HG03196 (cell line): ENCODE measurements around the gene MNX1.

ENCODE experiments used
- ATAC-seq: cut with Tn5 transposase; IDR thresholded peaks from one replicate; pipeline ENCODE4 v1.9.1; 2021; ENCODE audit not compliant: unreplicated experiment

MNX1 gene

DNA sequence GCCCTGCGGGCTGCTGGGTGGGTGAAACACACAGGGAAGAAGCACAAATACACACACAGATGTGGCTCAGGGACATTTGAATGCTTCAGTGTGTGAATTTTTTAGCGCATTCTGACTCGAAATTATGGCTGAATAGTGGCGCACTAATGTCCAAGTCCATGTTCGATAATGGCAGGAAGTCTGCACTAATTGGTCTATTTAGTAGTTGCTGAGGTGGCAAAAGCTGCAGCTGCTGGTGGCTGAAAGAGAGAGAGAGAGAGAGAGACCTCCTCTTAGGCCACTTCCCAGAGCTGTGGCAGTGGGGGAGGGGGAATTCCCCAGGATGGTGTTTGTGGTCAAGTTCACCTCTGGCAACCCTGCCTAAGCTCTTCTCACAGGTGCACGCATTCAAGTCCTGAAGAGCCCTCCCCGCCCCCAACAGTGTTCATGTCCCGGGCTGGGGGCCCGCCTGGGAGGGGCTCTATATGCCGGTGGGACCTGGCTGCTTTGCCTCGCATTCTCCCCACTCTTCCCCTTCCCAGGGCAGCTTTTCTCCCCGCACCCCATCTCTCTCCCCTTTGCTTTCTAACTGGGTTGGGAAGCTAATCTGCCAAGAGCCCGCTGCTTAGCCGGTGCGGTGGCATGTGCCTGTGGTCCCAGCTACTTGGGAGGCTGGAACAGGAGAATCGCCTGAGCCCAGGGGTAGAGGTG, 6.0 kb upstream of the MNX1 start:
- peak; percentile 62 for ATAC-seq

DNA sequence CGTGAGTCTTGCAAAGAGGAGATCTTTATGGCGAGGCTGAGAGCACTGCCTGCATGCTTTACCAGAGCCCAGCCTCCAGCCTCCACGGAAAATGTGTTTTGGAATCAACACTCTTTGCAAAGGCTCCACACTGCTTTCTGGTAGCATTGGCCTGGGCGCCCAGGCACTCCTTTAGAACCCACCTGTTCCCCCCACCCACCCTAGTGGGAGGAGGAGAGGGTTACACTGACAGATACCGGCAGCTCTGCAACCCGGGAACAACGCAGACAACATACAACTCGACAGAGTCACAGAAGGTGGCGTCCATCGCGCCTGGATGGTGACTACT, 5.5 kb upstream of the MNX1 start:
- no peak for ATAC-seq

DNA sequence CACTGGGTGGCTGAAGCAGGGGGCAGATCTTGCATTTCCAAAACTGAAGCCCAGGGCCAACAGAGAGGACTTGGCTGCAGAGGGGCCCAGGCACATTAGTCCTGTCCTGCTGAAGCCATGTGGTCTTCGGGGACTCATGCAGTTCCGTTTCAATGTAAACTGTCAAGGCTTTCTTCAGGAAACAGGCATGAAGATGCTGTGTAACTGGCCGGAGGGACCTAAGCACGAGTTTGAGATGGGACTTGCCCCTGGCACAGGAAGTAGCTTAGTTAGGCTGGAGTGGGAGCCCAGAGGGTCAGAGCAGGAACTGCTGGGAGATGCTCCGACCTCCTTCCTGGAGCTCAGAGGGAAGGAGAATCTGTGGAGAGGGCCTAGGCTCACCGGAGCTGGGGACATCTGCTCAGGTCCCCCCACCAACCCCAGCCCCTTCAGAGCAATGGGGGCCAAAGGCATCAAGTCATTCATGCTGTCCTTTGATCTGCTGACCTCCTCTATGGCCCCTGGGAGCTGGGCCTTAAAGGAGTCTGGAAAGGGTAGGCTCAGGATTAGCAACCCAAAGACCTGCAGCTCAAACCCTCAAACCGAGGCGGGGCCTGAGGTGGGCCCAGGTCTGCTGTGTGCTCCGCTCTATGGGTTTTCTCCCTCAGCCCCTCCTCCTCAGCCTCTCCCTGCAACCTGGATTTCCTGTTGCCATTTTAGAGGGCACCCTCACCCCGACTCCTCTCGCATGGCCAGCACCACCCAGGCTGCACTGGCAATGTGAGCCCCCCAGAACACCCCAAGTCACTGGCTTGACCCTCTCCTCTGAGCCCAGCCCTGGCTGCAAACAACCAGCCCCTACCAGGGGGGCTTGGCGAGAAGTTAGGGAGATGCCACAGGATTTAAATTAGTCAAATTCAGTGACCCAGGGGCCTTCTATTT, 4.4 kb upstream of the MNX1 start:
- no peak for ATAC-seq

DNA sequence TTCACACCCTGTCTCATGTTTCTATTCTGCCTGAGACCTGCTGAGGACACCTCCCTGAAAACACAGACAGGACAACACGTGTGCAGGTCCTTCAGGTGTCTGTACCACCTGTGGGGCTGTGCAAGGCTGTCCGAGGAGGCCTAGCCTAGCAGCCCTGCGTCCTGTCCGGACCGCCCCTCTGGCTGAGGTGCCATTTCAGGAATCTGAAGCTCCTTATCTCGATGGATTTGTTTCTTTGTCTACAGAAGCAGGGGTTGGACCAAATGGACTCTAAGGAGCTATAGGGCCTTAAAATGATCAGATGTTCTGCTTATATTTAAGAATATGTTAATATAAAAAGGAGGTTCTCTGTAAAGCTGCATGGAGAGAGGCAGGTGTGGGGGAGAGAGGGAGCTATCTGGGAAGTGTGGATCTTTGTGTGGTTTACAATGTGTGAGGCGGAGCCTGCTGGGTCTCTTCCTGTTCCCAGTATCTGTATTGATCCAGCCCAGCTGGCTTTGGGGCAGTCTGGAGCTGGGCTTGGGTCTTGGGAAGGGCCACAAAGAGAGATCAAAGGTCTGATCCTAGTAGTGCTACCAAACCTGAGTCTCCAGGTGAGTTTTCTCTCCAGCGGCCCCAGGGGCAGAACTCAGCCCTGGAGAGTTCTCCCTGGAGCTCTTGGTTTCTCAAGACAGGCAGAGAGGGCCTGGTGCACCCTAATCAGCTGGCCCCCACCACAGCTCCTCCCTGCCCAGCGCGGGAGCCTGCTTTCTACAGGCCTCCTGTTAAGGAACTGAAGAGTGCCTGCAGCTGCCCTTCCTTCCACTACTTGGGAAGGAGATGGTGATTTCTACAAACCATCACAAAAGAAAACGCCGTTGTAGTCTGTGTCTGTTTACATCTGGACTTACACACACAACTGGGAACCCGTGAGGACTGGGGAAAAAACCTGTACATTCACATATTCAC, 3.4 kb upstream of the MNX1 start:
- no peak for ATAC-seq

DNA sequence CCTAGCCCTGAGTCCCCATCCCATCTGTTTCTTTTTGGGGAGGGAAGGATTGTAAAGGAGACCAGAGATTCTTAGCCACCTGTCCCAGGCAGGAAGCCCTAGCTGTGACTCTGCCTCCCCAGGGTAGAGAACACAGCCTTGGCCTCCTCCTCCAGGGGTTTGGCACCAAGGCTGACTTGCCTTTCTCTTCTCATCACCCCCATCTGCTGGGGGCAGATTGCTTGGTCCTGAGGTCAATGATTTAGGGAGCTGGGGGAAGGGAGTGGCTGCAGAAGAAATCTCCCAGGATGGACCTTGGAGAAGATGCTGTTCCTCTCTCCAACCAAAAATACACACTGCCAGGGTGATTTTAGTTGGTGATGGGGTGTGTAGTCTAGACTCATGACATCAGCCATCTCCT, 2.6 kb upstream of the MNX1 start:
- no peak for ATAC-seq

DNA sequence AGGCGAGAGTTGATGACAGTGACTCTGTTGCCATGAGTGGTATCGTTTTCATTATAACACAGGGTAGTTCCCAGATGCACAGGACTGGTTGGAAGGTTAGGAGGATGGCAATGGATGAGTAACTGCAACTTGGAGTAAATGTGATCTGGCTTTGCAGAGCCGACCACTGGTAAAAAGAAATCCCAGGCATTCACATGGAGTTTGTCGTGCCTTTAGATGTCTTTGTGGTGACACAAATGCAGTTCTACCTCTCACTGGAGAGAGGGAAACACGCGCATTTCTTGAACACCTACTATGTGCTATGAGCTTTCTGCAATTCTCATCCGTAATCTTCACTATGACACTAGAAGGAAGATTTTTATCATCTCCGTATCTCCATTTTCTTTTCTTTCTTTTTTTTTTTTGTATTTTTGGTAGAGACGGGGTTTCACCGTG, 1.7 kb upstream of the MNX1 start:
- no peak for ATAC-seq

DNA sequence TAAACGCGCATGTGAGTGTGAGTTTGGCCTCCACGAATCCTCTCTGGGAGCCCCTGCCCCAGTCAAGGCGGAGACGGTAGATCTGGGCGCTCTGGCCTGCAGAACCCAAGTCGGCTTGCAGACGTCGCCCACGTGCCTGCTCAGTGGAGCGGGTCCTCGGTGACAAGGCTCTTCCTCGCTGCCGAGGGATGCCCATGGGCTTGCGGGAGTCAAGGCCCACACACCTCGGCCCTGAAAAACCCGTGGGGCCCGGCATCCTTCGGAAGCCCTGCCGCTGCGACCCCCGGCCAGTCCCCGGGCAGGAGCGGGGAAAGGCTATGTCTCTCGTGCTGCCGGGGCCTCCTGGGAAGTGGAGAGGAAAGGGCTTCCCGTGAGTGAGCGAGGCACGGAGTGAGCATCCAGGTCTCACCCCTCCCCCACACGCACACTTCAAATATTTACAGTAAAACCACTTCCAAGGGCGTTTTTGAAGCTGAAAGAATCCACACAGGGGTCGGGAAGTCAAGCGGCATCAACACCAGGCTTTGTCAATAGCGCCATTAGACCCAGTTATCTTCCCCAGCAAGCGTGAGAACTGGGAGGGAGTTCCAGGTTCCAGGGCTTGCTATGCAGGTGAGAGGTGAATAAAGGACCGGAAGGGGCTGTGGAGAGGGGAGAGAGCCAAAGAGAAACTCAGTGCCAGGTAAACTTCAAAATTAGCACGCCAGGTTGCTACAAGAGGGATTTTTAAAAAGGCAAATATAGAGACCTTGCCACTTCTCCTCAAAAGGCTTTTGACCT, 1.1 kb upstream of the MNX1 start:
- no peak for ATAC-seq

DNA sequence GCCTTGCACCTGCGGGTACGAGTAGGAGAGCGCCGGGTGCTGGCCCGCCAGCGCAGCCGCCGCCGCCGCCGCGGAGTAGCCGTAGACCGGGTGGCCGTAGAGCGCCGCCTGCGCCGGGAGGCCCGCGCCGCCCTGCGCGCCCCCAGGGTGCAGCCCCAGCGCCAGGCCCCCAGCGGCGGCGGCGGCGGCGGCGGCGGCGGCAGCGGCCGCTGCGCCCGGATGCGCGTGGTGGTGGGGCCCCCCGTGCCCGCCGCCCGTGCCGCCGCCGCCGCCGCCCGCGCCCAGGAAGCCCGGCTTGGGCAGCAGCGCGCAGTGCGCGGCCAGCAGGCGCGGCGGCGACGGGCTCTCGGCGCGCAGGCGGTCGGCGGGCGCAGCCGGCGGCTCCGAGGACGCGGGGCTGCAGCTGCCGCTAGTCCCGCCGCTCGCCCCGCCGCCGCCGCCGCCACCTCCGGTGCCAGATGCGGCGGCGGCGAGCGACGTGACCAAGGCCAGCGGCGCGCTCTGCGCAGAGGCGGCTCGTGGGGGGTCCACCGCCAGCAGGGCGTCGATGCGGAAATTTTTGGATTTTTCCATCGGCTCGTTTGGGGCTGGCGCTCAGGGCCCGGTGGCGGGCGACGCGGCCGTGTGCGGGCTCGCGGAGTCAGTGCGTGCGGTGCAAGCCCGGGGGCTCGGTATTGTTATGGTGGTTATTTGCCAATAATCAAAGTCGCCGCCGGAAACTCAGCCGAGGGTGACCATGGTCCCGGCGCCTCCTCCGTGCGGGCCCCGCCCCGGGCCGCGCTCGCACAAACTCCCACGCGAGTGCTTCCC, 480 bp downstream of the MNX1 start:
- ATAC-seq: peak; percentile 11

DNA sequence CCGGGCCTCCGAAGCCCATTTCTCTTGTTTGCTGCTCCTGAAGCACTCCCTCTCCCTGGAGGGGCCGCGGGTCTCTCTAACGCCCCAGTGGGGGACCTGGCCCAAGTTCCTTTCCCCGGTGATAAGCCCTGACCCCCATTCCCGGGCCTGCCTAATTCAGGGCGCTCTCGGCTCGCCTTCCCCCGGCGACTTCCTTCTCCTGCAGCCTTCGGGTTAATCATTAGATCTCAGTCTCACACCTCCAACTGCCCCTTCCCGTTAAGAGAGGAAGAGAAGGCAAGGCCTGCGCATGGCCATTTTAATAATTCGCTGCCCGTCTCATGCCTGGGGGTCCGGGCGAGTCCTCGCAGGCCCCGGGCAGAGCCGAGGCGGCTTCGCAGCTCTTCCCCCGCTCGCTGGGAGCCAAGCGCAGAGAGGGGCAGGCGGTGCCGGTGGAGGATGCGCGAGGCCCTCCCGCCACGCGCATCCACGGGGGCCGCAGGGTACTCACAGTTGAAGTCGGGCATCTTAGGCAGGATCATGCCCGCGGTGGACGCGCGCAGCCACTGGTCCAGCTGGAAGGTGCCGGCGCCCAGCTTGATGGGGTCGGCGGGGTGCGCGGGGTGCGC, 1.2 kb downstream of the MNX1 start:
- ATAC-seq: peak; percentile 33

DNA sequence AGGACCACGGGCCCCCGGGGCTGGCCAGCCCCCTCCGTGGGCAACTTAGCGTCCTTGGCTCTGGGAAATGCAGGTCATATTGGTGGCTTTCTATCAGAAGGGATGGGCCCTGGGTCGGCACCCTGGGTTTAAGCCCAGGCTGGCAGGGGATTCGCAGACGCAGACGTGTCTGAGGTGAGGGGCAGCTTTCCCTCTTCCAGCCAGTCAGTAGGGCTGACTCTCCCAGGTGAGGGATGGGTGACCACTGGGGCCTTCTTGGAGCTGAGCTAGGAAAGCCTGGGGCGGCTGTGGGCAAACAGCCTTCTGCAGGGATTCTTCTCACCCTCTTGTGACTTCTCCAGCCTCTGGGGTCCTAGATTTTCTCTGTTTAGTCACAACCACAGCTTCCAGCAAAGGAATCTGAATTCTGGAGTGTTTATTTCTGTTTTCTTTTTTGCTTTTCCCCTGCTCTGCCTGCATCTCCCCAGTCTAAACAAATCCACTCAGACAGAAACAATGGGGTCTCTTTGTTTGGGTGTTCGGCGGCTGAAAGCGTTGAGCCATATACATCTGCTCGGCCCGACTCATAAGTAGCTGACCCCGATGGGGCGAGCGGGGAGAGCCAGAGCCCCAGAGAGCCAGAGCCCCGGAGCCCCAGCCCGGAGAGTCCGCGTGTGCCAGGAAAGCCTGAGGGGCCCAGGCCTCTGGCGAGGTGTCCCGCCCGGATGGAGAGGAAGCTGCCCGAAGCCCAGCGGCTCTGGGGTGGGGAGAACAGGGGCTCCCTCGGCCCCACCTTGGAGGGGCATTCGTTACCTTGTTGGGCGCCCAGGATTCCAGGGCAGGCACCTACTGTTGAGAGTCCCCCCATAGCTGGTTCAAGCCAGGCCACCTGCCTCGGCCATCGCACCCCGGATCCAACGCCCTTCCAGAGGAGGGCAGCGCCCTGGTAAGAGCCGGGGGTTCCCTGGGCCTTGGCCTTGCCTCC, 2.0 kb downstream of the MNX1 start:
- ATAC-seq: peak; percentile 10

DNA sequence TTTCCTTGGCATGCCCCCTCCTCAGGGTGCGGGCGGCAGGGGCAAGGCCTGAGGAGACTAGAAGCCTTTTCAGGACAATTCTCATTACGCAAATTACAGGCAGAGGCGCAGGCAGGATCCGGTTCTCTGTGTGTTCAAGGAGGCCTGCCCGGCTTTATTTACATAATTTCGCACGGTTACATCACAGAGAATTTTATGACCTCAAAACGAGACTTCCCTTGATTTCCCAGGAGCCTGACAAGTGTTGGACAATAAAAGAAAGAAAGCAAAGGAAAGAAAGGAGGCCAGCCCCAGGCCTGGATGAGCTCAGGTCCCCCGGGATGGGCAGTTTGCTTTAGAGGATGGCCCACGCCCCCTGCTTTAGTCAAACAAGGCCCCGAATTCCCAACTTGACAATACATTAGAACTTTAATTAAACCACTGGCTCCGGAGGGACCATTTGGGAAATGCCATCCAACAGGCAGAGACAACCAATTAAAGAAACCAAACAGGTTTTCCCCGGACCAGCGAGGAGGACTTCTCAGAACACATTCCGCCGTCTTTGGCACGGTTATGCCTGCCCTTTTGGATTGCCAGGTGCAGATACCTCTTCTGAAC, 2.9 kb downstream of the MNX1 start:
- no peak for ATAC-seq

DNA sequence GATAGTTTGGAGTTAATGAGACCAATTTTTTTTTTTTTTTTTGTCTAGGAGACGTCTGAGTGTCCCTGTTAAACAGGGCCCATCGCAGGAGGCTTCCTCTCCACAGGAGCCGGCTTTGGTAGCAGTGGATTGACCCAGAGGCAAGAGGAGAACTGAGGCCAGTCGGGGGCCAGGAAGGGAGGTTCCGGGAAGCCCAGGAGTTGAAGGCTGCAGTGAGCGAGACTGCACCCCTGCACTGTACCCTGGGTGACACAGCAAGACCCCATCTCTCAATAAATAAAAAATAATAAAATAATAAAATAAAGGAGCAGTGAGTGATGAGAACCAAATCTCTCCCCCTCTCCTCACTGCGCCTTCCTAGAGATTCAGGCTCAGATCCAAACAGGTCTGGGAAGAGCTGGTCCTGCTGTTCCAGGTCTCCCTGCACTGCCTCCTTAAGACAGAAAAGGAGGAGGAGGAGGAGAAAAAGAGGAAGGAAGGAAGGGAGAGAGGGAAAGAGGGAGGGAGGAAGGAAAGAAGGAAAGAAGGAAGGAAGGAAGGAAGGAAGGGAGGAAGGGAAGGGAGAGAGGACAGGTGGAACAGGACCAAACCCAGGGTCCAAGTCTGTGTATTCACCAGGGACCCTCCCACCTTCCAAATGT, 3.5 kb downstream of the MNX1 start:
- no peak for ATAC-seq

DNA sequence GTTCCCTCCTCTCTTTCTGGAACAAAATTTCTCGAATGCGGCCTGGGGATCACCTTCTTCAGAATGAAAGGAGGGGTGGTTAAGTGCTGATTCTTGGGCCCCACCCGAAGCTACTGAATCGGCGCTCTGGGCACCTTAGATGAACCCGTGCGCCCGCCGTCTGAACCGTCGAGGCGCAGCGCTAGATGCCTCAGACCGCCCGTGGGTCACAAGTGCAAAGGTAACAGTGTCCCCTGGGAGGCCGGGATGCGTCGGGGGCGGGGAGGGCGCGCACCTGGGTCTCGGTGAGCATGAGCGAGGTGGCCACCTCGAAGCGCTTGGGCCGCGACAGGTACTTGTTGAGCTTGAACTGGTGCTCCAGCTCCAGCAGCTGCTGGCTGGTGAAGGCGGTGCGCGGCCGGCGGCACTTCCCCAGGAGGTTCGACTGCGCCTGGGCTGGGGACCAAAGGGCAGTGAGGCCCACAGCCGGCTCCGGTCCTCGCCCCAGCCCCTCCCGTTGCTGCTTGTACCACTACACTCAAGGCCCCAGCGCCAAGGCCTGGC, 4.2 kb downstream of the MNX1 start:
- ATAC-seq: no peak

DNA sequence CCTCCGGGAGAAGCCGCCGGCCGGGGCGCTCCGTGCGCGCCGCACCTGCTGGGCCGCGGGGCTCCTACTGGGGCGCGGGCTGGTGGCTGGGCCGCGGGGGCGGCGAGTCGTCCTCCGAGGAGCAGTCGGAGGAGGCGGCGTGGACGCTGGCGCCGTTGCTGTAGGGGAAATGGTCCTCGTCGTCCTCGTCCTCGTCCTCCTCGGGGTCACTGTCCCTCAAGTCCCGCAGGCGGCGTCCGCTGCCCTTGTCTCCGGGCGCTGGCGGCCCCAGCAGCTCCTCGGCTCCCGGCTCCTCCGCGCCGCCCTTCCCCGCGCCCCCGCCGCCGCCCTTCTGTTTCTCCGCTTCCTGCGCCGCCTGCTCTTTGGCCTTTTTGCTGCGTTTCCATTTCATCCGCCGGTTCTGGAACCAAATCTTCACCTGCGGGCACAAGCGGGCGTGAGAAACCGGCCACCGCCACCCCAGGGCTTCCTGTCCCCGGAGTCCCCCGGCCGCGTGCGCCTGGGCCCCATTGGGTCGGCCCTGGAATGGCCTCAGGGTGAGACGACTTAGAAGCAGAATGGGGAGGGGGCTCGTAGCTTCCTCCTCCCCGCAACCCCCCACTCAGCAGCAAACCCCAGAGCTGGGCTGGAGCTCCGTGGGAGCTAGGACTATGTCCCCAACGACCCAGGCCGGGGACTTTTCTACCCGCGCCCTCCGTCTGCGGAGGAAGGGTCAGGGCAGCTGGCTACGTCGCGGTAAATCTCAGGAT, 4.8 kb downstream of the MNX1 start:
- no peak for ATAC-seq

DNA sequence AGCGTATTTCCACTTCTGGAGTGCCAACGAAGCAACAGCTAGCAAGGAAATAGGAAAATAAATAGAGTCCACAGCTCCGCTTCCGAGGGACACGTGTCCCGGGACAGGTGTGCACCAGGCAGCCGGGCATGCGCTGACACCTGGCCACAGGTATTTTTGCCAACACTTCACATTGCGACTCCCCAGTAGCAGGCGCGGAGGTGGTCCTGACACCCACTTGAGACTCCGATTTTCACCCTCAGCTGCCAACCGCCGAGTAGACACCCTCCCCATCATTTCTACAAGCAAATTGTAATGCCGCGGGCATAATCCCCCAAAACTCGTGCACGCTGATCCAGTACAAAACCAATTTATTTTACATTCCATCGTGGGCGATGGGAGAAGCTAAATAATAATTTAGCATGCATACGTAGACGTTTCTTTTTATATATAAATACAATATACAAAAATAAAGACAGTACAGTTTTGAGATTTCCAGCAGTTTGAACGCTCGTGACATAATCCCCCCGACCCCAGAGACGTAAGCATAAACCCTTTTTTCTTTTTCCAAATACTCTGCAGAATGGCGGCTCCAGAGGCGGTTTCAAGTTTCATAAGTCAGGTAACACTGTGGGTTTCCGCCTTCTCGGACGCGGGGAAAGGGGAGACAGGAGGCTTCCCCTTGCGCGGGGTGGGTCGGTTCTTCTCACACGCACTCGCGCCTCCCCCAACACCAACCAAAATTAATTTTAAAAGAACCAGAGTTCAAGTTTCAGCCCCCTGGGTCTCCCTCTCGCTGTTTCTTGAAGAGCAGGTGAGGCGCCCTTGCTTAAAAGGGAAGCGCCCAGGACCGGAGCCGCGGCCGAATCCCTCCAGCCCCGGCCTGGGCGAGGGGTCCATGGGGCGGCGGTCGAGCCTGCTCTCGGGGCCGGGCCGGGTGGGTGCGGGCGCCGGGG, 5.7 kb downstream of the MNX1 start:
- no peak for ATAC-seq
